SK-N-SH (cell line): ENCODE data around the gene CDH23. TPM values are rescaled to one million over a fixed set of nuclear protein-coding genes. Genes with fewer than 3 reads are reported as not detected.

Source experiments
- CTCF ChIA-PET: fragments of 300-600, 350-600 bp; formaldehyde crosslinking; extraction: SDS; loops from one replicate; lab custom pipeline; 2021; lab: Yijun Ruan, JAX
- POLR2A ChIA-PET: fragments of 350-600 bp; sonication (Branson Sonifier 250); formaldehyde crosslinking; extraction: SDS; loops from one replicate; lab custom pipeline; 2020; ENCODE audit warnings: antibody characterized with exemption, inconsistent platforms; lab: Yijun Ruan, JAX
- DNase-seq: peaks from one replicate; pipeline ENCODE4 v3.0.0; 2012
- H2AFZ ChIP-seq: fragments of 200-600 bp; sonication (generic); 2 replicates; pipeline ENCODE4 v1.8.1; 2016; ENCODE audit warnings: antibody characterized with exemption, mild to moderate bottlenecking, low read depth
- H3F3A ChIP-seq: fragments of 200-600 bp; sonication (generic); replicated peaks from 2 replicates; pipeline ENCODE3; 2016; ENCODE audit warnings: antibody characterized with exemption, mild to moderate bottlenecking; ENCODE audit not compliant: insufficient read depth
- H3K27ac ChIP-seq, 2 experiments: fragments of 200-500 bp in 1 of 2; fragments of 200-600 bp in 1 of 2; sonication (Bioruptor generic) in 1 of 2; sonication (generic), shearing (Covaris generic) in 1 of 2; 2 replicates each; pipeline versions ENCODE4 v1.5.1 to v1.6.1; 2014 to 2016; ENCODE audit warnings: low read depth in 2 of 2, inconsistent platforms in 1 of 2, low read length in 1 of 2, mild to moderate bottlenecking in 1 of 2, mixed read lengths in 1 of 2
- H3K27me3 ChIP-seq: fragments of 200-600 bp; sonication (generic), shearing (Covaris generic); 2 replicates; pipeline ENCODE4 v1.6.1; 2016; ENCODE audit warnings: mixed run types; ENCODE audit not compliant: insufficient read depth
- H3K36me3 ChIP-seq, 2 experiments: fragments of 200-500 bp in 1 of 2; fragments of 200-600 bp in 1 of 2; sonication (Bioruptor generic) in 1 of 2; sonication (generic) in 1 of 2; replicated peaks in 1 of 2; 2 replicates each; pipeline versions ENCODE3 to v1.5.1; 2014 to 2016; ENCODE audit warnings: low read length in 1 of 2, mild to moderate bottlenecking in 1 of 2; ENCODE audit not compliant: insufficient read depth in 2 of 2, control insufficient read depth in 1 of 2
- H3K4me1 ChIP-seq, 2 experiments: fragments of 200-500 bp in 1 of 2; fragments of 200-600 bp in 1 of 2; sonication (Bioruptor generic) in 1 of 2; sonication (generic), shearing (Covaris generic) in 1 of 2; 2 replicates each; pipeline versions ENCODE4 v1.5.1 to v1.6.1; 2014 to 2016; ENCODE audit warnings: low read depth in 1 of 2, low read length in 1 of 2, mixed run types in 1 of 2; ENCODE audit not compliant: insufficient read depth in 2 of 2, control insufficient read depth in 1 of 2
- H3K4me2 ChIP-seq: fragments of 200-600 bp; sonication (generic), shearing (Covaris generic); 2 replicates; pipeline ENCODE4 v1.6.1; 2017; ENCODE audit warnings: mixed run types
- H3K4me3 ChIP-seq, 2 experiments: fragments of 200-500 bp in 1 of 2; fragments of 200-600 bp in 1 of 2; sonication (Bioruptor generic) in 1 of 2; sonication (generic), shearing (Covaris generic) in 1 of 2; 2 replicates each; pipeline versions ENCODE4 v1.5.1 to v1.8.1; 2014 to 2016; ENCODE audit warnings: low read depth in 2 of 2, inconsistent platforms in 1 of 2, low read length in 1 of 2, mild to moderate bottlenecking in 1 of 2, mixed read lengths in 1 of 2, moderate library complexity in 1 of 2
- H3K79me2 ChIP-seq: fragments of 200-600 bp; sonication (generic); 2 replicates; pipeline ENCODE4 v1.8.1; 2017; ENCODE audit warnings: mild to moderate bottlenecking; ENCODE audit not compliant: insufficient read depth
- H3K9ac ChIP-seq: fragments of 200-600 bp; sonication (generic); 2 replicates; pipeline ENCODE4 v1.6.1; 2017; ENCODE audit warnings: mixed run types
- H3K9me2 ChIP-seq: fragments of 200-600 bp; sonication (generic); 2 replicates; pipeline ENCODE4 v1.6.1; 2017; ENCODE audit warnings: mixed run types
- H3K9me3 ChIP-seq: fragments of 200-600 bp; sonication (generic); 2 replicates; pipeline ENCODE4 v1.6.1; 2017; ENCODE audit warnings: mixed run types, mild to moderate bottlenecking, moderate library complexity
- H4K20me1 ChIP-seq: fragments of 200-600 bp; sonication (generic); 2 replicates; pipeline ENCODE4 v1.6.1; 2017; ENCODE audit warnings: mild to moderate bottlenecking, mixed run types; ENCODE audit not compliant: insufficient read depth
- EP300 ChIP-seq, 2 experiments: IDR thresholded peaks; 2 replicates each; pipeline versions ENCODE4 v1.4.0 to v1.6.1; 2012; ENCODE audit warnings: borderline replicate concordance in 1 of 2, low read depth in 1 of 2, low read length in 1 of 2
- JUND ChIP-seq: IDR thresholded peaks from 2 replicates; pipeline ENCODE4 v1.4.0; 2012
- MEF2A ChIP-seq: IDR thresholded peaks from 2 replicates; pipeline ENCODE4 v1.4.0; 2012; ENCODE audit warnings: low read depth, borderline replicate concordance
- NRF1 ChIP-seq: IDR thresholded peaks from 2 replicates; pipeline ENCODE4 v1.6.1; 2012; ENCODE audit warnings: low read depth, mild to moderate bottlenecking, low read length
- REST ChIP-seq: IDR thresholded peaks from 2 replicates; pipeline ENCODE4 v1.6.1; 2012; ENCODE audit warnings: mild to moderate bottlenecking, low read depth, low read length, moderate library complexity
- RXRA ChIP-seq: IDR thresholded peaks from 2 replicates; pipeline ENCODE4 v1.4.0; 2012; ENCODE audit warnings: low read depth, mild to moderate bottlenecking, borderline replicate concordance
- SIN3A ChIP-seq: IDR thresholded peaks from 2 replicates; pipeline ENCODE4 v1.6.1; 2012; ENCODE audit warnings: low read depth, mild to moderate bottlenecking, low read length, moderate library complexity, borderline replicate concordance
- TAF1 ChIP-seq: IDR thresholded peaks from 2 replicates; pipeline ENCODE4 v1.6.1; 2012; ENCODE audit warnings: low read depth, mild to moderate bottlenecking, low read length, moderate library complexity, borderline replicate concordance
- ZBTB33 ChIP-seq: IDR thresholded peaks from 2 replicates; pipeline ENCODE4 v1.4.0; 2012; ENCODE audit warnings: low read depth, borderline replicate concordance
- WGBS: methylation state at CpG from one replicate; pipeline ENCODE4 v1.1.6; 2017; ENCODE audit warnings: low lambda C conversion rate; 5-methylcytosine and 5-hydroxymethylcytosine counted together
- polyA plus RNA-seq, 3 experiments: library from polyadenylated mRNA; depleted of rRNA; stranded (reverse); fragments of >200 nt; gene quantifications; 2 replicates each; pipeline ENCODE4 v1.2.3, GENCODE V29; 2012
- TF ChIP-seq, protein P1 (sequence below): IDR thresholded peaks from 2 replicates; pipeline ENCODE4; 2012
- TF ChIP-seq, protein P2 (sequence below): fragments of 200-600 bp; sonication (generic); IDR thresholded peaks from 2 replicates; pipeline ENCODE4 v1.6.1; 2017; ENCODE audit warnings: antibody characterized with exemption, mild to moderate bottlenecking, moderate library complexity

CDH23 gene
- polyA plus RNA-seq, 1 of the 3 experiments (the other 2 are of a cell fraction), result 0.03 TPM

GRCh38 chr10:71394926-71395562, 1.7 kb upstream of the CDH23 start:
- H3K4me1 ChIP-seq, result peaks cover 0 to 9% of the 10 kb centered on the region in 2 experiments; a peak in 1 of 4 replicates
- H3K36me3 ChIP-seq, result no peaks in the 10 kb centered on the region
- no peaks in the 10 kb centered on the region for H3K79me2 ChIP-seq
- no peaks in the 10 kb centered on the region for H3F3A ChIP-seq
- H3K4me2 ChIP-seq, result no peak overlapping the region
- no peak overlapping the region for H2AFZ ChIP-seq
- CTCF ChIA-PET, result interaction anchor here (0.5 to 12.3 kb wide), 48 partner anchors 8 to 991 kb away, joined by 3 to 223 read pairs (median 6); partner anchors contain the start of genes EIF4EBP2 and SLC29A3
- 83% methylated on average over 8 of the region's 11 CpGs for whole genome bisulfite sequencing
- H3K27ac ChIP-seq, result no peak overlapping the region
- POLR2A ChIA-PET, result interaction anchor here (1.0 kb wide), 1 partner anchor 76 kb away, joined by 3 read pairs; the partner anchor contains the start of gene SLC29A3
- H3K9ac ChIP-seq, result no peak overlapping the region
- H3K27me3 ChIP-seq, result peaks cover 48% of the 10 kb centered on the region
- TF ChIP-seq RXRA (no peak), SIN3A (no peak), TAF1 (no peak), JUND (no peak), REST (no peak), MEF2A (no peak), NRF1 (no peak)
- TF ChIP-seq, protein P1, sequence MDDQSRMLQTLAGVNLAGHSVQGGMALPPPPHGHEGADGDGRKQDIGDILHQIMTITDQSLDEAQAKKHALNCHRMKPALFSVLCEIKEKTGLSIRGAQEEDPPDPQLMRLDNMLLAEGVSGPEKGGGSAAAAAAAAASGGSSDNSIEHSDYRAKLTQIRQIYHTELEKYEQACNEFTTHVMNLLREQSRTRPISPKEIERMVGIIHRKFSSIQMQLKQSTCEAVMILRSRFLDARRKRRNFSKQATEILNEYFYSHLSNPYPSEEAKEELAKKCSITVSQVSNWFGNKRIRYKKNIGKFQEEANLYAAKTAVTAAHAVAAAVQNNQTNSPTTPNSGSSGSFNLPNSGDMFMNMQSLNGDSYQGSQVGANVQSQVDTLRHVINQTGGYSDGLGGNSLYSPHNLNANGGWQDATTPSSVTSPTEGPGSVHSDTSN, result no peak
- no peak for DNase-seq
- H3K4me3 ChIP-seq, result no peak overlapping the region; a peak in 1 of 4 replicates
- H3K9me2 ChIP-seq, result no peaks in the 10 kb centered on the region
- no peaks in the 10 kb centered on the region for H4K20me1 ChIP-seq
- H3K9me3 ChIP-seq, result no peaks in the 10 kb centered on the region

DNA sequence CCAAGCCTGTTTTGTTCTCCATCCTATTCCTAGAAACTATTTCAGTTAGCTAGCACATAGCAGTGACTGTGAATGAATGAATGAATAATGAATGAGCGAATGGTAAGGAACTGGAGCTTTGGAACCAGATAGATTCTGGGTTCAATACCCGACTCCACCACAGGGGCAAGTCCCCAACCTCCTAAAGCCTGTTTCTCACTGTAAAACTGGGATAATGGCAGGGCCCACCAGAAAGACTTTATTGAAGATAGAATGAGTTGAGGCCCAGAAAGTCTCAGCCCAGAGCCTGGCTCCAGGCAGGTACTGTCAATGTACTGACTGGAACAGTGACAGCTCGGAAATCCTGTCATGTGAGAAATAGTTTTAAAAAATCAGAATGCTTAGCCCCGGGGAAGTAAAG, 1.1 kb upstream of the CDH23 start:
- Histone ChIP-seq H3K27ac (no peak overlapping the region), H3K9ac (no peak overlapping the region), H3K4me2 (no peak overlapping the region), H4K20me1 (no peaks in the 10 kb centered on the region), H2AFZ (no peak overlapping the region), H3K9me3 (no peaks in the 10 kb centered on the region), H3K4me1 (peaks cover 0 to 9% of the 10 kb centered on the region in 2 experiments; a peak in 1 of 4 replicates), H3K4me3 (no peak overlapping the region; a peak in 1 of 4 replicates), H3K27me3 (peaks cover 48% of the 10 kb centered on the region), H3F3A (no peaks in the 10 kb centered on the region), H3K36me3 (no peaks in the 10 kb centered on the region), H3K79me2 (no peaks in the 10 kb centered on the region), H3K9me2 (no peaks in the 10 kb centered on the region)
- peak; percentile 49 for DNase-seq
- TF ChIP-seq ZBTB33, result no peak
- TF ChIP-seq EP300 (IDR thresholded peaks at IDR 0.05; ENCODE audit: borderline replicate concordance in 1 of 2, low read depth in 1 of 2, low read length in 1 of 2), result no peak
- TF ChIP-seq, protein P2, sequence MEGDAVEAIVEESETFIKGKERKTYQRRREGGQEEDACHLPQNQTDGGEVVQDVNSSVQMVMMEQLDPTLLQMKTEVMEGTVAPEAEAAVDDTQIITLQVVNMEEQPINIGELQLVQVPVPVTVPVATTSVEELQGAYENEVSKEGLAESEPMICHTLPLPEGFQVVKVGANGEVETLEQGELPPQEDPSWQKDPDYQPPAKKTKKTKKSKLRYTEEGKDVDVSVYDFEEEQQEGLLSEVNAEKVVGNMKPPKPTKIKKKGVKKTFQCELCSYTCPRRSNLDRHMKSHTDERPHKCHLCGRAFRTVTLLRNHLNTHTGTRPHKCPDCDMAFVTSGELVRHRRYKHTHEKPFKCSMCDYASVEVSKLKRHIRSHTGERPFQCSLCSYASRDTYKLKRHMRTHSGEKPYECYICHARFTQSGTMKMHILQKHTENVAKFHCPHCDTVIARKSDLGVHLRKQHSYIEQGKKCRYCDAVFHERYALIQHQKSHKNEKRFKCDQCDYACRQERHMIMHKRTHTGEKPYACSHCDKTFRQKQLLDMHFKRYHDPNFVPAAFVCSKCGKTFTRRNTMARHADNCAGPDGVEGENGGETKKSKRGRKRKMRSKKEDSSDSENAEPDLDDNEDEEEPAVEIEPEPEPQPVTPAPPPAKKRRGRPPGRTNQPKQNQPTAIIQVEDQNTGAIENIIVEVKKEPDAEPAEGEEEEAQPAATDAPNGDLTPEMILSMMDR, result no peak; the same call in 1 of the 2 replicates
- CTCF ChIA-PET, result interaction anchor here (0.5 to 12.3 kb wide), 65 partner anchors 9 to 992 kb away, joined by 3 to 223 read pairs (median 5); partner anchors contain the start of genes EIF4EBP2 and SLC29A3
- 84% methylated on average over 4 of the region's 4 CpGs for WGBS
- POLR2A ChIA-PET, result no interaction called here
